AG04449 (cell line): ENCODE measurements around the gene HIBCH.
"Not testable (repeated sequence)": the region's sequence is repeated elsewhere in the genome, so short reads cannot be mapped to it uniquely, and the experiment has no call there.

Experiments used
- CTCF ChIA-PET: fragments of 350-600 bp; formaldehyde crosslinking; extraction: SDS; loops from one replicate; lab custom pipeline; 2021; ENCODE audit warnings: antibody characterized with exemption; lab: Yijun Ruan, JAX
- POLR2A ChIA-PET: fragments of 400-600, 350-600 bp; formaldehyde crosslinking; extraction: SDS; loops from one replicate; lab custom pipeline; 2020; ENCODE audit warnings: antibody characterized with exemption, inconsistent platforms; lab: Yijun Ruan, JAX
- DNase-seq: peaks from one replicate; pipeline ENCODE4 v3.0.0-alpha.2; 2010; ENCODE audit warnings: low read depth, low spot score
- H3K4me3 ChIP-seq: 2 replicates; pipeline ENCODE4 v1.5.1; 2011; ENCODE audit warnings: low read depth, mild to moderate bottlenecking, control low read depth, low read length
- CTCF ChIP-seq: IDR thresholded peaks from one replicate; pipeline ENCODE4 v1.5.1; 2011; ENCODE audit warnings: mild to moderate bottlenecking, moderate library complexity, low read length, control low read depth, inconsistent platforms; ENCODE audit not compliant: insufficient read depth; ENCODE audit errors: missing control alignments

The HIBCH gene

GRCh38 chr2:190250421-190250820 is 69.2 kb downstream of the HIBCH start:
- no peak overlapping the region for H3K4me3 ChIP-seq
- DNase-seq = no peak
- POLR2A ChIA-PET = no interaction called here
- no peak for TF ChIP-seq CTCF
- CTCF ChIA-PET = interaction anchor here (1.5 to 1.7 kb wide), 2 partner anchors 27 to 70 kb away, joined by 3 to 5 read pairs; no protein-coding TSS in a partner anchor

DNA sequence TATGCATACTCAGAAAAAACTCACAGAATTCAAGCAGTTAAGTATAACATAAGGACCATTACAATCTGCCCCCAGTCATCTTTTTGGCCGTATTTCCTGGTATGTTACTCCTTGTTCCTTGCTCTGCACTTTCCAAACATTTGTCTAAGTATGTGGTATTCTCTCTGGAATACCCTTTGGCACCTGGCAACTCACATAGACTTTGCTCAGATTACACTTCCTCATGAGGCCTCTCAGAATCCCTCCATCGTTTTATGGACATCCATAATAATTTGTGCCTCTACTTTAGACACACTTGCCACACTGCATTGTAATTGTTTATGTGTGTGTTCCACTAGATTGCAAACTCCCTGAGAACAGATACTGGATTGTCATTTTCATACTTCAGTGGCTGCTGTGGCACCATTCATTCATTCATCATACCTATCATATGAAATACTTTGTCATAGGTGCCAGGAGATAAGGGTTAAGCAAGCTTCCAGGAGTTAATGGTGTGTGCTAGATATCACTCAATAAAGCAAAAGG is 84.0 kb downstream of the HIBCH start:
- CTCF ChIA-PET = no interaction called here
- no peak for TF ChIP-seq CTCF

GRCh38 chr2:190235101-190235500 is 84.5 kb downstream of the HIBCH start:
- TF ChIP-seq CTCF = no peak
- POLR2A ChIA-PET = no interaction called here
- CTCF ChIA-PET = no interaction called here
- DNase-seq = no peak
- no peak overlapping the region for H3K4me3 ChIP-seq

More for the DNA sequence above, 84.0 kb downstream of the HIBCH start:
- DNase-seq = no peak
- H3K4me3 ChIP-seq = no peak overlapping the region
- POLR2A ChIA-PET = no interaction called here

GRCh38 chr2:190223989-190224388 is 95.6 kb downstream of the HIBCH start:
- POLR2A ChIA-PET, DNase-seq, CTCF ChIA-PET, H3K4me3 ChIP-seq: not testable (repeated sequence)

GRCh38 chr2:190222745-190223144 is 96.9 kb downstream of the HIBCH start:
- CTCF ChIA-PET, POLR2A ChIA-PET: not testable (repeated sequence)

DNA sequence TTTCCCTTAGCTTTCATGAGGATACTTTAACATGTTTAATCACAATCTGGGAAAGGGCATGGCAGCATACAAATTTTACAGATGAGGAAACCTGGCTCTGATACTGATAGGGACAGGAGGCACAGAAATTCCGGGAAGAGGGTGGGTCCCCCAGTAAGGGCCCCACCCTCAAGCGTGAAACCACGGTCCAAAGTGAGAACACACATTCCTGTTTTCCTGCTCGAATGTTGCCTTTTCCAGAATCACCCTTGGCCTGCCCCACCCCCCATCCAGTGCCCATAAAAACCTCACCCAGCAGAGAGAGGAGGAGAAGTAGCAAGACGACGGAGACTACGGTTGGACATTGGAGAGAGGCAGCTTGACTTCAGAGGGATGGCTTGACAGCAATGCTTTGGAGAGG is 98.2 kb downstream of the HIBCH start:
- ChIA-PET CTCF (no interaction called here), POLR2A (no interaction called here)
- no peak overlapping the region for H3K4me3 ChIP-seq
- DNase-seq = no peak
- TF ChIP-seq CTCF = no peak

More at GRCh38 chr2:190222745-190223144, 96.9 kb downstream of the HIBCH start:
- not testable (repeated sequence) for DNase-seq, H3K4me3 ChIP-seq

GRCh38 chr2:190219186-190219585 is 100.4 kb downstream of the HIBCH start:
- CTCF ChIA-PET = no interaction called here
- POLR2A ChIA-PET = no interaction called here

More at GRCh38 chr2:190219186-190219585, 100.4 kb downstream of the HIBCH start:
- no peak for TF ChIP-seq CTCF
- DNase-seq = no peak
- no peak overlapping the region for H3K4me3 ChIP-seq
